HL-60 (cell line): Measurements from ENCODE around the gene ANKRD40.
A peak's percentile ranks its signal among the peaks of the same experiment; 100 is the strongest.

ENCODE experiments used
- DNase-seq, 2 experiments: peaks; one replicate each; pipeline ENCODE4 v3.0.0-alpha.2; 2010 to 2020; ENCODE audit warnings: low read depth in 1 of 2, low spot score in 1 of 2
- H3K27ac ChIP-seq: fragments of 250-450 bp; sonication (Bioruptor Pico); replicated peaks from 2 replicates; pipeline ENCODE4 v1.5.1; 2020; ENCODE audit warnings: mild to moderate bottlenecking, moderate library complexity
- H3K27me3 ChIP-seq: fragments of 250-450 bp; sonication (Bioruptor Pico); 2 replicates; pipeline ENCODE4 v1.5.1; 2021; ENCODE audit warnings: mild to moderate bottlenecking, moderate library complexity; ENCODE audit not compliant: insufficient read depth, poor library complexity, severe bottlenecking
- H3K4me3 ChIP-seq: replicated peaks from 2 replicates; pipeline ENCODE4 v1.5.1; 2011; ENCODE audit warnings: mild to moderate bottlenecking, control low read depth, low read length; ENCODE audit not compliant: insufficient read depth
- GABPA ChIP-seq: IDR thresholded peaks from 2 replicates; pipeline ENCODE4 v1.6.1; 2012; ENCODE audit warnings: low read depth
- POLR2AphosphoS5 ChIP-seq: IDR thresholded peaks from 2 replicates; pipeline ENCODE4 v1.6.1; 2012; ENCODE audit warnings: low read depth
- REST ChIP-seq: IDR thresholded peaks from 2 replicates; pipeline ENCODE4 v1.6.1; 2012; ENCODE audit warnings: low read depth; ENCODE audit not compliant: insufficient replicate concordance
- SPI1 ChIP-seq: IDR thresholded peaks from 2 replicates; pipeline ENCODE4 v1.6.1; 2012; ENCODE audit warnings: low read depth, mild to moderate bottlenecking, borderline replicate concordance
- TF ChIP-seq, protein P1 (sequence below): IDR thresholded peaks from one replicate; pipeline ENCODE4 v1.5.1; 2011; ENCODE audit warnings: low read length, control low read depth, inconsistent platforms; ENCODE audit not compliant: insufficient read depth

Gene ANKRD40

GRCh38 chr17:50660042-50660886 is 47.5 kb downstream of the ANKRD40 start:
- no peak for TF ChIP-seq REST
- TF ChIP-seq, protein P1, sequence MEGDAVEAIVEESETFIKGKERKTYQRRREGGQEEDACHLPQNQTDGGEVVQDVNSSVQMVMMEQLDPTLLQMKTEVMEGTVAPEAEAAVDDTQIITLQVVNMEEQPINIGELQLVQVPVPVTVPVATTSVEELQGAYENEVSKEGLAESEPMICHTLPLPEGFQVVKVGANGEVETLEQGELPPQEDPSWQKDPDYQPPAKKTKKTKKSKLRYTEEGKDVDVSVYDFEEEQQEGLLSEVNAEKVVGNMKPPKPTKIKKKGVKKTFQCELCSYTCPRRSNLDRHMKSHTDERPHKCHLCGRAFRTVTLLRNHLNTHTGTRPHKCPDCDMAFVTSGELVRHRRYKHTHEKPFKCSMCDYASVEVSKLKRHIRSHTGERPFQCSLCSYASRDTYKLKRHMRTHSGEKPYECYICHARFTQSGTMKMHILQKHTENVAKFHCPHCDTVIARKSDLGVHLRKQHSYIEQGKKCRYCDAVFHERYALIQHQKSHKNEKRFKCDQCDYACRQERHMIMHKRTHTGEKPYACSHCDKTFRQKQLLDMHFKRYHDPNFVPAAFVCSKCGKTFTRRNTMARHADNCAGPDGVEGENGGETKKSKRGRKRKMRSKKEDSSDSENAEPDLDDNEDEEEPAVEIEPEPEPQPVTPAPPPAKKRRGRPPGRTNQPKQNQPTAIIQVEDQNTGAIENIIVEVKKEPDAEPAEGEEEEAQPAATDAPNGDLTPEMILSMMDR: no peak
- TF ChIP-seq POLR2AphosphoS5: no peak
- Histone ChIP-seq H3K27me3 (no peaks in the 10 kb centered on the region), H3K4me3 (no peak overlapping the region), H3K27ac (peak overlapping the region; percentile 57)
- peak; percentile 51 to 76 for DNase-seq

DNA sequence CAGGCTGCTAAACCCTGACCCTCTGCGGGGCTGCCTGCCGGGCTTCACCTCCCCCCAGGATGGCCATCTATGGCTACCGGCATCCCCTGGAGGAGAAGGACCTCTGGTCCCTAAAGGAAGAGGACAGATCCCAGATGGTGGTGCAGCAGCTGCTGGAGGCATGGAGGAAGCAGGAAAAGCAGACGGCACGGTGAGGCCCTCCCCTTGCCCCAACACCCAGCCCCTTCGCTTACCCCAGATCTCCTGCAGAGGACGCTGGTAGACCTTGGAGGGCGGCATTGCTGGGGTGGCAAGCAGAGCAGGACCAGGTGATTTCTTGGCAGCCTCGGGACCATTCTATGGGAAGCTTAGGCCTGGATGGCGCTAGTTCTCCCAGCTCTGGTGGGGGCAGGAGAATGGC is 48.5 kb downstream of the ANKRD40 start:
- no peak for TF ChIP-seq REST
- TF ChIP-seq POLR2AphosphoS5: no peak
- TF ChIP-seq, protein P1: no peak
- TF ChIP-seq SPI1: no peak
- no peak for TF ChIP-seq GABPA
- Histone ChIP-seq H3K4me3 (no peak overlapping the region), H3K27me3 (no peaks in the 10 kb centered on the region), H3K27ac (no peak overlapping the region)
- no peak for DNase-seq

GRCh38 chr17:50658616-50659015 is 49.1 kb downstream of the ANKRD40 start:
- DNase-seq: no peak
- H3K27me3 ChIP-seq: no peaks in the 10 kb centered on the region
- TF ChIP-seq REST: no peak
- TF ChIP-seq SPI1: no peak
- no peak for TF ChIP-seq POLR2AphosphoS5
- no peak for TF ChIP-seq GABPA
- TF ChIP-seq, protein P1: no peak
- no peak overlapping the region for H3K27ac ChIP-seq
- no peak overlapping the region for H3K4me3 ChIP-seq
